Heart right ventricle (tissue), 16 donors: Measurements from ENCODE around the gene HRAS. TPM values are rescaled to one million over a fixed set of nuclear protein-coding genes. Genes with fewer than 3 reads are reported as not detected.
A peak's percentile ranks its signal among the peaks of the same experiment; 100 is the strongest.

Source experiments
- ATAC-seq, 8 donors: fragments of 200-7000 bp; cut with Tn5 transposase; one replicate each; pipeline ENCODE4 v1.9.1; 2020; ENCODE audit warnings: mild to moderate bottlenecking in 8 of 8, moderate library complexity in 8 of 8, moderate number of reproducible peaks in 1 of 8
- DNase-seq, 2 donors: peaks; one replicate each; pipeline ENCODE4 v3.0.0-alpha.2; 2020
- H3K27ac ChIP-seq, 10 donors: fragments of 200-600 bp; sonication (generic) in 2 of 10; one replicate each; pipeline versions ENCODE4 v1.5.0 to v1.8.0; 2020 to 2022; ENCODE audit warnings: mild to moderate bottlenecking in 3 of 10
- H3K27me3 ChIP-seq, 7 donors: fragments of 200-600 bp; one replicate each; pipeline ENCODE4 v1.8.0; 2021 to 2022; ENCODE audit warnings: mild to moderate bottlenecking in 2 of 7
- H3K36me3 ChIP-seq, 9 donors: fragments of 200-600 bp; sonication (generic) in 1 of 9; one replicate each; pipeline versions ENCODE4 v1.5.0 to v1.8.0; 2020 to 2022; ENCODE audit warnings: mild to moderate bottlenecking in 2 of 9
- H3K4me1 ChIP-seq, 9 donors: fragments of 200-600 bp; sonication (generic) in 1 of 9; one replicate each; pipeline versions ENCODE4 v1.5.0 to v1.8.0; 2020 to 2022; ENCODE audit warnings: mild to moderate bottlenecking in 4 of 9
- H3K4me3 ChIP-seq, 10 donors: fragments of 200-600 bp; sonication (generic) in 2 of 10; one replicate each; pipeline versions ENCODE4 v1.5.0 to v1.8.0; 2020 to 2022; ENCODE audit warnings: mild to moderate bottlenecking in 7 of 10, moderate library complexity in 2 of 10
- H3K9me3 ChIP-seq, 11 donors: fragments of 200-600 bp in 10 of 11; sonication (generic) in 2 of 11; one replicate each; pipeline versions ENCODE4 v1.5.0 to v1.8.0; 2013 to 2022; ENCODE audit warnings: mild to moderate bottlenecking in 2 of 11, control low read depth in 1 of 11, moderate library complexity in 1 of 11
- WGBS, 2 donors: extraction: QIAGEN DNeasy Blood & Tissue Kit; methylation state at CpG; one replicate each; pipeline ENCODE4 v1.1.7; 2013; ENCODE audit warnings: inconsistent platforms in 1 of 2; 5-methylcytosine and 5-hydroxymethylcytosine counted together
- intact Hi-C, 10 donors: fragments of 100-400 bp; cut with DNase I; formaldehyde crosslinking; loops; one replicate each; pipeline versions ENCODE4 v1.11.1 to v1.14.2; 2022
- polyA plus RNA-seq, 2 donors: library from polyadenylated mRNA; stranded (reverse); fragments of 200-250 nt; gene quantifications; one replicate each; pipeline ENCODE4 v1.2.3, GENCODE V29; 2013
- total RNA-seq, 10 donors: library from RNA; stranded (reverse); fragmentation: NEBNext Ultra II Directional in 3 of 10; extraction: Animal tissue kit (Norgen Biotek cat#: 25700) in 3 of 10; gene quantifications; one replicate each; pipeline versions ENCODE4 v1.2.1 to v1.2.4, GENCODE V29; 2021 to 2023
- TF ChIP-seq, protein P1 (sequence below), 9 donors: fragments of 200-600 bp; sonication (generic) in 2 of 9; IDR thresholded peaks; one replicate each; pipeline versions ENCODE4 v1.5.0 to v1.8.0; 2021 to 2022; ENCODE audit warnings: antibody characterized with exemption in 9 of 9, mild to moderate bottlenecking in 5 of 9, moderate library complexity in 1 of 9
- donor health status: Arrhythmogenic right ventricular cardiomyopathy.
- donor health status: ischemic (EF 13 %, LVEDD 7.1; RV severe dilation, severe dysfunction).
- donor health status: healthy with polysubstance abuse.
- donor health status: DM: no; HTN: yes; CAD: no.
- donor health status: DM: no; HTN: no; CAD: no.
- donor health status: ischemic (EF 25% LVEDD 6.9; RV normal size, moderate dysfunction).
- donor health status: ischemic (EF 25% LVEDD 5.7; RV mildly dilated, moderate dysfunction).
- donor health status: healthy.
- donor health status: DM: yes; HTN: yes; CAD: no.
- donor health status: Ischemic cardiomyopathy.
- donor health status: ischemic (EF 35%, LVEDD 5.7; RV mildly dilated, moderate dysfunction).
- donor health status: nonischemic (EF 11% LVEDD 7.7; RV severe dilation, severe dysfunction).
- donor health status: DM: yes; HTN: yes; CAD: no.
- donor health status: PGD.
- donor health status: ischemic (EF 29% LVEDD 5.4; RV normal size, mild dysfunction).
- donor health status: nonischemic (EF 23%, LVEDD 6.1; RV moderate dilation, normal function).

HRAS gene
- total and polyA plus RNA-seq, 12 donors, result 44.7 to 132 (median 56.4) TPM

DNA sequence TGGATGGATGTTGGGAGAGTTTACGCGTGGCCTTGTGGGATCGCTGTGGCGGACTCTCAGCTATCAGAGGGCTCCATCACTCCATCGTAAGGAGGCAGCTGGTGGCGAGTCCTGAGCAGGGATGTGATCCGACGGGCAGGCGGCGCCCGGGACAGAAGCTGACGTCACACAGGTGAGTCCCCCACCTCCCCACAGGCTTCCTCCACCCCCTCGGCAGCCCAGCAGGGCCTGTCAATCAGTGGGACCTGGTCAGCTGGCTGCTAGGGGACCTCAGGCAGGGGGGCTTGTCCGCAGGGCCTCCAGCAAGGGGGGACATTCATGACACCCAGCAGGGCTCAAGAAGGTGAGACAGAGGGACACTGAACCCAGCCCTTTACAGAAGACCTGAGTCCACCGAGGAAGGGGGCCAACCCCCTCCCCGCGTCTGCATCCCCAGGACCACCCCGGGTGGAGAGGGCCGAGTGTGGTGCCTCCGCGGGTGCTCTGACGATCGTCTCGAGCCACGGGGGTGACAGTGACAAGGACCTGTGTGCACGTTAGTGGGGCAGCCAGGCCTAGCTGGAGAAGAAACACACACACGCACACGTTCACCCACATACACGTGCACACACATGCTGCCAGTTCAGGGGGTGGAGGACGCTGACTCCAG, 7.1 kb downstream of the HRAS start:
- Histone ChIP-seq H3K36me3 (peaks cover 0 to 31% (median 14%) of the 10 kb centered on the region in 9 donors), H3K4me3 (no peak overlapping the region), H3K4me1 (peaks cover 0 to 15% (median 8%) of the 10 kb centered on the region in 9 donors), H3K27ac (no peak overlapping the region), H3K9me3 (no peaks in the 10 kb centered on the region), H3K27me3 (no peaks in the 10 kb centered on the region)
- intact Hi-C loops, result no loop called here
- ATAC-seq (peak in 1 of 8 donors; percentile 2), DNase-seq (no peak)
- TF ChIP-seq, protein P1, sequence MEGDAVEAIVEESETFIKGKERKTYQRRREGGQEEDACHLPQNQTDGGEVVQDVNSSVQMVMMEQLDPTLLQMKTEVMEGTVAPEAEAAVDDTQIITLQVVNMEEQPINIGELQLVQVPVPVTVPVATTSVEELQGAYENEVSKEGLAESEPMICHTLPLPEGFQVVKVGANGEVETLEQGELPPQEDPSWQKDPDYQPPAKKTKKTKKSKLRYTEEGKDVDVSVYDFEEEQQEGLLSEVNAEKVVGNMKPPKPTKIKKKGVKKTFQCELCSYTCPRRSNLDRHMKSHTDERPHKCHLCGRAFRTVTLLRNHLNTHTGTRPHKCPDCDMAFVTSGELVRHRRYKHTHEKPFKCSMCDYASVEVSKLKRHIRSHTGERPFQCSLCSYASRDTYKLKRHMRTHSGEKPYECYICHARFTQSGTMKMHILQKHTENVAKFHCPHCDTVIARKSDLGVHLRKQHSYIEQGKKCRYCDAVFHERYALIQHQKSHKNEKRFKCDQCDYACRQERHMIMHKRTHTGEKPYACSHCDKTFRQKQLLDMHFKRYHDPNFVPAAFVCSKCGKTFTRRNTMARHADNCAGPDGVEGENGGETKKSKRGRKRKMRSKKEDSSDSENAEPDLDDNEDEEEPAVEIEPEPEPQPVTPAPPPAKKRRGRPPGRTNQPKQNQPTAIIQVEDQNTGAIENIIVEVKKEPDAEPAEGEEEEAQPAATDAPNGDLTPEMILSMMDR (IDR thresholded peaks at IDR 0.05), result no peak
- 79 to 81% methylated on average over 30 of the region's 30 CpGs for WGBS, 2 donors

DNA sequence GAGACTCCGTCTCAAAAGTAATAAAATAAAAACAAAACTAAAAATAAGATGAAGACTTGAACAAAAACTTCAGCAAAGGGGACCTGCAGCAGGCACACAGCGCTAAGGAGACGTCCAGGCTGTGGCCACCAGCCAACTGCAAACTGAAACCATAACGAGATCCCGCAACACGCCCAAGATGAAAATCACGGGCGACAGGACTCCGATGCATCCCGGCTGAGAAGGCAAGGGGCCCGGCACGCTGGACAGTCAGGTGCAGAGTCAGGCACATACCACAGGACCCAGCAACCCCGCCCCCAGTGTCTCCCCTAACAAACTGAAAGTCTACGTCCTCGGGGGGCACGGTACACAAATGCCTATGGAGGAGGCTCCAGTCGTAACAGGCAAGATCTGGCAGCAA, 9.2 kb downstream of the HRAS start:
- H3K27ac ChIP-seq, result no peak overlapping the region
- DNase-seq (no peak), ATAC-seq (no peak)
- WGBS, 2 donors, result 78 to 82% methylated on average over 17 of the region's 17 CpGs
- H3K4me3 ChIP-seq, result no peak overlapping the region
- H3K36me3 ChIP-seq, result peaks cover 0 to 10% (median 0%) of the 10 kb centered on the region in 9 donors
- intact Hi-C loops, result no loop called here
- TF ChIP-seq, protein P1 (IDR thresholded peaks at IDR 0.05), result no peak
- no peaks in the 10 kb centered on the region for H3K9me3 ChIP-seq
- no peaks in the 10 kb centered on the region for H3K4me1 ChIP-seq
- no peaks in the 10 kb centered on the region for H3K27me3 ChIP-seq

DNA sequence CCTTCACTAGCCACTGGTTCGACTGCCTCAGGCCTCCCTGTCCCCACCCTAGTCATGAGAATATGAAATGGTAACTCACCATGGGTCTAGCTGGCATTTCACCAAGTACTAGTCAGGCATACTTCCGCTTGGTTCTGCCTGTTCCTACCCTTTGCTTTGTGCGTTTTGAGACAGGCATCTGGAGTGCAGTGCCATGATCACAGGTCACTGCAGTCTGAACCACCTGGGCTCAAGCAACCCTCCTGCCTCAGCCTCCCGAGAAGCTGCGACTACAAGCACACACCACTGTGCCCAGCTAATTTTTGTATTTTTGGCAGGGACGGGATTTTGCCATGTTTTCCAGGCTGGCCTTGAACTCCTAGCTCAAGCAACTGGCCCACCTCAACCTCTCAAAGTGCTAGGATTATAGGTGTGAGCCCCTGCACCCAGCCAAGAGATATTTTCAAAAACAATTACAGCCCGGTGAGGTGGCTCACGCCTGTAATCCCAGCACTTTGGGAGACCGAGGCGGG, 14.1 kb downstream of the HRAS start:
- ATAC-seq, result no peak
- Histone ChIP-seq H3K4me1 (peaks cover 0 to 11% (median 5%) of the 10 kb centered on the region in 9 donors), H3K27me3 (no peaks in the 10 kb centered on the region), H3K4me3 (no peak overlapping the region), H3K36me3 (no peaks in the 10 kb centered on the region), H3K27ac (no peak overlapping the region), H3K9me3 (peaks cover 0 to 9% (median 0%) of the 10 kb centered on the region in 11 donors)
- TF ChIP-seq, protein P1 (IDR thresholded peaks at IDR 0.05), result no peak
- 86 to 87% methylated on average over 10 of the region's 10 CpGs for WGBS, 2 donors
- intact Hi-C loops, result no loop called here
- no peak for DNase-seq

DNA sequence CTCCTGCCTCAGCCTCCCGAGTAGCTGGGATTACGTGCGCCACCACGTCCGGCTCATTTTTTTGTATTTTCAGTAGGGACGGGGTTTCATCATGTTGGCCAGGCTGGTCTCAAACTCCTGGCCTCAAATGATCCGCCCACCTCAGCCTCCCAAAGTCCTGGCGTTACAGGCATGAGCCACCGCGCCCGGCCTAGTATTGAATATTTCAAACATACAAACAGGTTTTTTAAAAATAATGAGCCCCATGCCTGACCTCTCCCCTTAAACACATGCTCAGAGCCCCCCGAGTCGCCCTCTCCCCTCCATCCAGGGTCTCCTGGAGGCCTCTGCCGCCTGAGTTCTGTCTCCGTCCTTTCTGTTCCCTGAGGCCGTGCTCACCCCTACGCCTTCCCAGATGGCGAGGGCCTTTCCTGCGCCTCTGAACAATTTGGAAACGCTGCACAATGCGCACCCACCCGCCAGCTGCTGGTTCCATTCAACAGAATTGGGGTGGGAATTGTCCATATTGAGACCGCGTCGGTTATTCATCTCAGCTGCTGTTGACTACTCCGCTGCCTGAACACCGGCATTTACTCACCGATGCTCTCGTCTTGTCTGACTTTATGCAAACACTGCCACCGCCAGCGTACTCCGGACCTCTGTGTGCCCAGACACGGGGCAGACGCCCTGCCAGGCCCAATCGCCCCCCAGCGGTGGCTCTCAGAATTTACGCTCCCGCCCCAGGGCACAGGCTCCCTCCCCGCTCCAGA, 14.8 kb downstream of the HRAS start:
- H3K9me3 ChIP-seq, result peaks cover 0 to 14% (median 0%) of the 10 kb centered on the region in 11 donors
- peaks cover 0 to 11% (median 5%) of the 10 kb centered on the region in 9 donors for H3K4me1 ChIP-seq
- TF ChIP-seq, protein P1 (IDR thresholded peaks at IDR 0.05), result peak in 1 of 9 donors; percentile 22
- no peaks in the 10 kb centered on the region for H3K36me3 ChIP-seq
- 92% methylated on average over 39 of the region's 39 CpGs for WGBS, 2 donors
- intact Hi-C loops, result no loop called here
- no peak overlapping the region for H3K27ac ChIP-seq
- ATAC-seq (no peak), DNase-seq (peak in 1 of 2 donors; percentile 14)
- H3K27me3 ChIP-seq, result no peaks in the 10 kb centered on the region
- no peak overlapping the region for H3K4me3 ChIP-seq
